H1 (cell line): Measurements from ENCODE around the gene CAPZA2. TPM values are rescaled to one million over a fixed set of nuclear protein-coding genes. Genes with fewer than 3 reads are reported as not detected.
"Not testable (repeated sequence)": the region's sequence is repeated elsewhere in the genome, so short reads cannot be mapped to it uniquely, and the experiment has no call there.

Experiments used
- CTCF ChIA-PET: fragments of 300-600 bp; sonication (Branson Sonifier 250); formaldehyde crosslinking; loops from one replicate; lab custom pipeline; 2021; ENCODE audit not compliant: partially characterized antibody; lab: Charles Lee
- POLR2A ChIA-PET: fragments of 300-600 bp; sonication (Branson Sonifier 250); formaldehyde crosslinking; loops from one replicate; lab custom pipeline; 2021; ENCODE audit warnings: inconsistent platforms; ENCODE audit not compliant: partially characterized antibody; lab: Charles Lee
- DNase-seq, 2 experiments: peaks; one replicate each; pipeline versions ENCODE4 v3.0.0 to v3.0.0-alpha.2; 2010 to 2022; ENCODE audit warnings: low spot score in 2 of 2, low read depth in 1 of 2, mixed read lengths in 1 of 2
- FAIRE-seq: peaks from 2 replicates; lab custom pipeline; 2011; peaks lifted over from hg19 to GRCh38; lab: Jason Lieb, UNC
- H2AFZ ChIP-seq: 2 replicates; pipeline ENCODE4 v1.8.1; 2012; ENCODE audit warnings: low read length, inconsistent platforms
- H2AK5ac ChIP-seq: 2 replicates; pipeline ENCODE4 v1.6.1; 2013; ENCODE audit warnings: low read depth, low read length
- H2BK120ac ChIP-seq: replicated peaks from 2 replicates; pipeline ENCODE3; 2013; ENCODE audit warnings: low read depth, low read length, inconsistent platforms
- H2BK12ac ChIP-seq: 2 replicates; pipeline ENCODE4 v1.6.1; 2013; ENCODE audit warnings: low read depth, low read length
- H2BK15ac ChIP-seq: 2 replicates; pipeline ENCODE4 v1.6.1; 2013; ENCODE audit warnings: low read length
- H2BK20ac ChIP-seq: 2 replicates; pipeline ENCODE4 v1.6.1; 2013; ENCODE audit warnings: low read length
- H2BK5ac ChIP-seq: 2 replicates; pipeline ENCODE4 v1.6.1; 2013; ENCODE audit warnings: low read depth, low read length
- H3K14ac ChIP-seq: 2 replicates; pipeline ENCODE4 v1.6.1; 2013; ENCODE audit warnings: inconsistent platforms; ENCODE audit not compliant: insufficient read length
- H3K18ac ChIP-seq: 2 replicates; pipeline ENCODE4 v1.6.1; 2013; ENCODE audit warnings: low read length; ENCODE audit errors: extremely low read depth
- H3K23ac ChIP-seq: 2 replicates; pipeline ENCODE4 v1.6.1; 2013; ENCODE audit warnings: inconsistent platforms; ENCODE audit not compliant: insufficient read length
- H3K23me2 ChIP-seq: 2 replicates; pipeline ENCODE4 v1.6.1; 2013; ENCODE audit warnings: low read depth, low read length
- H3K27ac ChIP-seq: 2 replicates; pipeline ENCODE4 v1.6.1; 2011; ENCODE audit warnings: low read depth, low read length, inconsistent platforms
- H3K27me3 ChIP-seq, 4 experiments: replicated peaks in 1 of 4; 1 replicate in 1 of 4; 2 replicates in 3 of 4; pipeline versions ENCODE4 v1.6.1 to v1.8.1; 2011 to 2013; ENCODE audit warnings: low read length in 3 of 4, mild to moderate bottlenecking in 3 of 4, inconsistent platforms in 2 of 4, mixed read lengths in 2 of 4, moderate library complexity in 1 of 4; ENCODE audit not compliant: control insufficient read depth in 3 of 4, insufficient read depth in 3 of 4; ENCODE audit errors: extremely low read depth in 1 of 4
- H3K36me3 ChIP-seq, 4 experiments: 2 replicates each; pipeline versions ENCODE4 v1.6.1 to v1.8.1; 2011 to 2013; ENCODE audit warnings: mild to moderate bottlenecking in 4 of 4, low read length in 3 of 4, moderate library complexity in 2 of 4, control low read depth in 1 of 4, inconsistent platforms in 1 of 4; ENCODE audit not compliant: insufficient read depth in 4 of 4, control insufficient read depth in 2 of 4
- H3K4ac ChIP-seq: replicated peaks from 2 replicates; pipeline ENCODE3; 2013; ENCODE audit warnings: low read length, low read depth, mixed read lengths, inconsistent platforms; ENCODE audit not compliant: insufficient read length
- H3K4me1 ChIP-seq, 4 experiments: replicated peaks in 1 of 4; 1 replicate in 1 of 4; 2 replicates in 3 of 4; pipeline versions ENCODE4 v1.6.1 to v1.8.1; 2011 to 2013; ENCODE audit warnings: low read length in 3 of 4, inconsistent platforms in 2 of 4, mixed read lengths in 1 of 4; ENCODE audit not compliant: insufficient read depth in 4 of 4, control insufficient read depth in 3 of 4
- H3K4me2 ChIP-seq, 2 experiments: 2 replicates each; pipeline versions ENCODE4 v1.6.1 to v1.8.1; 2011 to 2013; ENCODE audit warnings: low read depth in 2 of 2, low read length in 2 of 2, control low read depth in 1 of 2, inconsistent platforms in 1 of 2, mild to moderate bottlenecking in 1 of 2; ENCODE audit not compliant: insufficient read depth in 1 of 2
- H3K4me3 ChIP-seq, 4 experiments: fragments of 200-600, 300-600 bp in 1 of 4; sonication (generic), shearing (Covaris generic), sonication (Bioruptor Twin) in 1 of 4; 2 replicates each; pipeline versions ENCODE4 v1.5.1 to v1.8.1; 2011 to 2016; ENCODE audit warnings: low read length in 4 of 4, low read depth in 3 of 4, control low read depth in 2 of 4, inconsistent platforms in 2 of 4, mild to moderate bottlenecking in 2 of 4, mixed read lengths in 1 of 4, moderate library complexity in 1 of 4; ENCODE audit not compliant: insufficient read depth in 2 of 4; ENCODE audit errors: extremely low read depth in 1 of 4
- H3K56ac ChIP-seq: replicated peaks from 2 replicates; pipeline ENCODE3; 2013; ENCODE audit warnings: low read depth, mild to moderate bottlenecking, mixed read lengths, low read length, inconsistent platforms; ENCODE audit not compliant: insufficient read length
- H3K79me1 ChIP-seq: 2 replicates; pipeline ENCODE4 v1.6.1; 2013; ENCODE audit warnings: low read depth, low read length, control low read depth
- H3K79me2 ChIP-seq, 2 experiments: 2 replicates each; pipeline versions ENCODE4 v1.6.1 to v1.8.1; 2012 to 2013; ENCODE audit warnings: low read length in 2 of 2, mild to moderate bottlenecking in 2 of 2, inconsistent platforms in 1 of 2; ENCODE audit not compliant: insufficient read depth in 2 of 2, control insufficient read depth in 1 of 2
- H3K9ac ChIP-seq, 4 experiments: replicated peaks in 1 of 4; 1 replicate in 1 of 4; 2 replicates in 3 of 4; pipeline versions ENCODE4 v1.6.1 to v1.8.1; 2011 to 2013; ENCODE audit warnings: low read depth in 3 of 4, low read length in 3 of 4, control low read depth in 2 of 4, mild to moderate bottlenecking in 2 of 4, moderate library complexity in 2 of 4, inconsistent platforms in 1 of 4; ENCODE audit errors: extremely low read depth in 1 of 4
- H3K9me3 ChIP-seq, 2 experiments: 2 replicates each; pipeline versions ENCODE4 v1.6.1 to v1.8.1; 2012 to 2013; ENCODE audit warnings: mild to moderate bottlenecking in 2 of 2, moderate library complexity in 2 of 2, control low read depth in 1 of 2, inconsistent platforms in 1 of 2, low read depth in 1 of 2, low read length in 1 of 2, mixed read lengths in 1 of 2; ENCODE audit not compliant: insufficient read depth in 2 of 2
- H4K20me1 ChIP-seq, 2 experiments: replicated peaks in 1 of 2; 2 replicates each; pipeline versions ENCODE3 to v1.8.1; 2011 to 2013; ENCODE audit warnings: inconsistent platforms in 2 of 2, low read length in 2 of 2, mild to moderate bottlenecking in 1 of 2; ENCODE audit not compliant: insufficient read depth in 2 of 2, control insufficient read depth in 1 of 2
- H4K5ac ChIP-seq: 2 replicates; pipeline ENCODE4 v1.6.1; 2013; ENCODE audit warnings: low read length, low read depth, mixed read lengths, inconsistent platforms; ENCODE audit not compliant: insufficient read length
- H4K8ac ChIP-seq: 2 replicates; pipeline ENCODE4 v1.8.0; 2013; ENCODE audit warnings: mild to moderate bottlenecking, moderate library complexity, low read length, inconsistent platforms; ENCODE audit not compliant: insufficient read depth; ENCODE audit errors: extremely low read depth
- H4K91ac ChIP-seq: replicated peaks from 2 replicates; pipeline ENCODE3; 2013; ENCODE audit warnings: low read length, mixed read lengths, inconsistent platforms; ENCODE audit not compliant: insufficient read length
- WGBS, 2 experiments: shearing (Covaris generic) in 1 of 2; methylation state at CpG; one replicate each; pipeline versions ENCODE4 v1.1.6 to v1.1.7; 2013 to 2015; ENCODE audit warnings: low lambda C conversion rate in 2 of 2, mixed read lengths in 2 of 2, inconsistent platforms in 1 of 2, low coverage in 1 of 2, missing lambda C conversion rate in 1 of 2; ENCODE audit not compliant: insufficient replicate concordance in 2 of 2, insufficient coverage in 1 of 2, insufficient read length in 1 of 2; ENCODE audit errors: extremely low coverage in 1 of 2, missing lambda C conversion rate in 1 of 2; 5-methylcytosine and 5-hydroxymethylcytosine counted together
- polyA plus RNA-seq, 7 experiments: library from polyadenylated mRNA; depleted of rRNA in 3 of 7; stranded (reverse) in 5 of 7; unstranded in 2 of 7; fragments of >200 nt in 5 of 7; fragments of 200-250 nt in 2 of 7; gene quantifications; 1 replicate in 5 of 7; 2 replicates in 1 of 7; 4 replicates in 1 of 7; pipeline versions ENCODE4 v1.2.1 to v1.2.3, GENCODE V29; 2011 to 2013; ENCODE audit warnings: missing spikeins in 2 of 7, mixed read lengths in 2 of 7
- total RNA-seq: library from RNA; stranded (reverse); fragmentation: NEBNext Ultra II Directional; extraction: Animal tissue kit (Norgen Biotek cat#: 25700); gene quantifications from 2 replicates; pipeline ENCODE4 v1.2.1, GENCODE V29; 2021

Gene CAPZA2
- total and polyA plus RNA-seq, 2 of the 8 experiments (the other 6 are each of a cell fraction or from before 2014, with no cell fraction given), result 33.2 to 145 TPM

DNA sequence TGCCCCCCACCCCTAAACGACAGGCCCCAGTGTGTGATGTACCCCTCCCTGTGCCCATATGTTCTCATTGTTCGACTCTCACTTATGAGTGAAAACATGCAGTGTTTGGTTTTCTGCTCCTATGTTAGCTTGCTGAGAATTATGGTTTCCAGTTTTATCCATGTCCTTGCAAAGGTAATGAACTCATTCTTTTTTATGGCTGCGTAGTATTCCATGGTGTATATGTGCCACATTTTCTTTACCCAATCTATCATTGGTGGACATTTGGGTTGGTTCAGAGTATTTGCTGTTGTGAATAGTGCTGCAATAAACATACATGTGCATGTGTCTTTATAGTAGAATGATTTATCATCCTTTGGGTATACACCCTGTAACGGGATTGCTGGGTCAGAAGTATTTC, 40.7 kb upstream of the CAPZA2 start:
- H3K14ac ChIP-seq, H2BK5ac ChIP-seq, H4K5ac ChIP-seq, H3K23me2 ChIP-seq, H3K18ac ChIP-seq, H4K8ac ChIP-seq, H3K36me3 ChIP-seq, H3K27ac ChIP-seq, H3K23ac ChIP-seq, H3K27me3 ChIP-seq, H2AK5ac ChIP-seq, H3K4me3 ChIP-seq, H3K4ac ChIP-seq, H4K91ac ChIP-seq, H2AFZ ChIP-seq, H2BK15ac ChIP-seq, FAIRE-seq, POLR2A ChIA-PET, H3K79me1 ChIP-seq, H3K79me2 ChIP-seq, H3K4me2 ChIP-seq, H4K20me1 ChIP-seq, H3K56ac ChIP-seq, DNase-seq, H2BK20ac ChIP-seq, H3K9ac ChIP-seq, CTCF ChIA-PET, H3K4me1 ChIP-seq, H2BK12ac ChIP-seq, H2BK120ac ChIP-seq, H3K9me3 ChIP-seq: not testable (repeated sequence)
- 90% methylated on average over 4 of the region's 4 CpGs; no CpG with 5 or more reads in 1 of the 2 experiments for WGBS, 2 experiments
